Mesendoderm (in vitro differentiated cells): ENCODE results near the gene MGAT2. TPM values are rescaled to one million over a fixed set of nuclear protein-coding genes. Genes with fewer than 3 reads are reported as not detected.

Source experiments
- small RNA-seq: library from polyadenylated mRNA; stranded (forward); fragments of <200 nt; extraction: miRNeasy Mini kit (QIAGEN cat#:217004); gene quantifications from one replicate; pipeline ENCODE3, GENCODE V24; 2013; ENCODE audit not compliant: insufficient read depth

Gene MGAT2

Small RNA genes within 50 kb of the gene (small RNA-seq; reads per million reads assigned to genes)
- gene AL139099.3 (not detected), gene AL139099.4 (not detected), gene RF00019 (not detected)
